ENCODE measurements around the gene CARNS1. TPM values are rescaled to one million over a fixed set of nuclear protein-coding genes. Genes with fewer than 3 reads are reported as not detected.

CARNS1 gene
- polyA plus RNA-seq, 1 donor = 4.7 TPM

GRCh38 chr11:67411785-67412152 is 3.7 kb upstream of the CARNS1 start:
- Histone ChIP-seq H3K36me3 (ENCODE audit: control insufficient read depth, insufficient read depth, low read length) (no peaks in the 10 kb centered on the region), H3K4me3 (ENCODE audit: low read length) (no peak overlapping the region), H3K9me3 (ENCODE audit: control insufficient read depth, low read depth, low read length) (no peaks in the 10 kb centered on the region), H3K4me1 (ENCODE audit: control insufficient read depth, insufficient read depth, low read length) (peaks cover 11% of the 10 kb centered on the region), H3K27ac (ENCODE audit: low read length) (no peak overlapping the region), H3K27me3 (ENCODE audit: control insufficient read depth, insufficient read depth, low read length) (peaks cover 41% of the 10 kb centered on the region)
- WGBS (ENCODE audit: insufficient coverage, low lambda C conversion rate) = no CpG with 5 or more reads among the region's 7 CpGs
- DNase-seq = no peak

GRCh38 chr11:67412495-67413179 is 2.8 kb upstream of the CARNS1 start:
- Histone ChIP-seq H3K27me3 (ENCODE audit: control insufficient read depth, insufficient read depth, low read length) (peaks cover 41% of the 10 kb centered on the region), H3K27ac (ENCODE audit: low read length) (no peak overlapping the region), H3K36me3 (ENCODE audit: control insufficient read depth, insufficient read depth, low read length) (no peaks in the 10 kb centered on the region), H3K4me3 (ENCODE audit: low read length) (no peak overlapping the region), H3K4me1 (ENCODE audit: control insufficient read depth, insufficient read depth, low read length) (peaks cover 11% of the 10 kb centered on the region), H3K9me3 (ENCODE audit: control insufficient read depth, low read depth, low read length) (peaks cover 4% of the 10 kb centered on the region)
- no peak for DNase-seq
- no CpG with 5 or more reads among the region's 9 CpGs for WGBS (ENCODE audit: insufficient coverage, low lambda C conversion rate)

- H3K9me3 ChIP-seq (ENCODE audit: control insufficient read depth, low read depth, low read length) = peaks cover 4% of the 10 kb centered on the region
- H3K27ac ChIP-seq (ENCODE audit: low read length) = no peak overlapping the region
- WGBS (ENCODE audit: insufficient coverage, low lambda C conversion rate) = 43% methylated on average over 1 of the region's 2 CpGs
- H3K4me3 ChIP-seq (ENCODE audit: low read length) = no peak overlapping the region
- no peaks in the 10 kb centered on the region for H3K36me3 ChIP-seq (ENCODE audit: control insufficient read depth, insufficient read depth, low read length)
- no peak for DNase-seq
- H3K4me1 ChIP-seq (ENCODE audit: control insufficient read depth, insufficient read depth, low read length) = peaks cover 11% of the 10 kb centered on the region
- peaks cover 38% of the 10 kb centered on the region for H3K27me3 ChIP-seq (ENCODE audit: control insufficient read depth, insufficient read depth, low read length)
Measured at GRCh38 chr11:67413266-67413849, 2.1 kb upstream of the CARNS1 start.

- Histone ChIP-seq H3K4me3 (ENCODE audit: low read length) (no peak overlapping the region), H3K36me3 (ENCODE audit: control insufficient read depth, insufficient read depth, low read length) (no peaks in the 10 kb centered on the region), H3K27ac (ENCODE audit: low read length) (no peak overlapping the region), H3K27me3 (ENCODE audit: control insufficient read depth, insufficient read depth, low read length) (peaks cover 19% of the 10 kb centered on the region), H3K9me3 (ENCODE audit: control insufficient read depth, low read depth, low read length) (peaks cover 4% of the 10 kb centered on the region), H3K4me1 (ENCODE audit: control insufficient read depth, insufficient read depth, low read length) (peaks cover 18% of the 10 kb centered on the region)
- WGBS (ENCODE audit: insufficient coverage, low lambda C conversion rate) = 60% methylated on average over 2 of the region's 21 CpGs
- no peak for DNase-seq
Measured at GRCh38 chr11:67416416-67417335, 1.2 kb downstream of the CARNS1 start.

- DNase-seq = no peak
- Histone ChIP-seq H3K9me3 (ENCODE audit: control insufficient read depth, low read depth, low read length) (peaks cover 4% of the 10 kb centered on the region), H3K36me3 (ENCODE audit: control insufficient read depth, insufficient read depth, low read length) (no peaks in the 10 kb centered on the region), H3K4me3 (ENCODE audit: low read length) (no peak overlapping the region), H3K27ac (ENCODE audit: low read length) (no peak overlapping the region), H3K4me1 (ENCODE audit: control insufficient read depth, insufficient read depth, low read length) (peaks cover 18% of the 10 kb centered on the region), H3K27me3 (ENCODE audit: control insufficient read depth, insufficient read depth, low read length) (peaks cover 16% of the 10 kb centered on the region)
- no CpG with 5 or more reads among the region's 12 CpGs for WGBS (ENCODE audit: insufficient coverage, low lambda C conversion rate)
Measured at GRCh38 chr11:67417425-67417824, 1.9 kb downstream of the CARNS1 start.

GRCh38 chr11:67418476-67419281 is 3.2 kb downstream of the CARNS1 start:
- no CpG with 5 or more reads among the region's 26 CpGs for WGBS (ENCODE audit: insufficient coverage, low lambda C conversion rate)
- H3K27ac ChIP-seq (ENCODE audit: low read length) = no peak overlapping the region
- peaks cover 21% of the 10 kb centered on the region for H3K4me1 ChIP-seq (ENCODE audit: control insufficient read depth, insufficient read depth, low read length)
- DNase-seq = no peak
- H3K9me3 ChIP-seq (ENCODE audit: control insufficient read depth, low read depth, low read length) = peaks cover 4% of the 10 kb centered on the region
- no peak overlapping the region for H3K4me3 ChIP-seq (ENCODE audit: low read length)
- peaks cover 16% of the 10 kb centered on the region for H3K27me3 ChIP-seq (ENCODE audit: control insufficient read depth, insufficient read depth, low read length)
- H3K36me3 ChIP-seq (ENCODE audit: control insufficient read depth, insufficient read depth, low read length) = no peaks in the 10 kb centered on the region

- H3K27me3 ChIP-seq (ENCODE audit: control insufficient read depth, insufficient read depth, low read length) = peaks cover 16% of the 10 kb centered on the region
- peaks cover 21% of the 10 kb centered on the region for H3K4me1 ChIP-seq (ENCODE audit: control insufficient read depth, insufficient read depth, low read length)
- peaks cover 4% of the 10 kb centered on the region for H3K9me3 ChIP-seq (ENCODE audit: control insufficient read depth, low read depth, low read length)
- no peak overlapping the region for H3K27ac ChIP-seq (ENCODE audit: low read length)
- no CpG with 5 or more reads among the region's 21 CpGs for WGBS (ENCODE audit: insufficient coverage, low lambda C conversion rate)
- no peaks in the 10 kb centered on the region for H3K36me3 ChIP-seq (ENCODE audit: control insufficient read depth, insufficient read depth, low read length)
- DNase-seq = no peak
- H3K4me3 ChIP-seq (ENCODE audit: low read length) = no peak overlapping the region
Measured at GRCh38 chr11:67419325-67420049, 4.0 kb downstream of the CARNS1 start.

- no peaks in the 10 kb centered on the region for H3K36me3 ChIP-seq (ENCODE audit: control insufficient read depth, insufficient read depth, low read length)
- peaks cover 4% of the 10 kb centered on the region for H3K9me3 ChIP-seq (ENCODE audit: control insufficient read depth, low read depth, low read length)
- H3K27ac ChIP-seq (ENCODE audit: low read length) = no peak overlapping the region
- no peak for DNase-seq
- WGBS (ENCODE audit: insufficient coverage, low lambda C conversion rate) = no CpG with 5 or more reads among the region's 15 CpGs
- peaks cover 9% of the 10 kb centered on the region for H3K27me3 ChIP-seq (ENCODE audit: control insufficient read depth, insufficient read depth, low read length)
- H3K4me3 ChIP-seq (ENCODE audit: low read length) = peak overlapping the region; percentile 26
- peaks cover 16% of the 10 kb centered on the region for H3K4me1 ChIP-seq (ENCODE audit: control insufficient read depth, insufficient read depth, low read length)
Measured at GRCh38 chr11:67420147-67420645, 4.7 kb downstream of the CARNS1 start.

- no CpG with 5 or more reads among the region's 97 CpGs for WGBS (ENCODE audit: insufficient coverage, low lambda C conversion rate)
- H3K27me3 ChIP-seq (ENCODE audit: control insufficient read depth, insufficient read depth, low read length) = peaks cover 6% of the 10 kb centered on the region
- no peaks in the 10 kb centered on the region for H3K36me3 ChIP-seq (ENCODE audit: control insufficient read depth, insufficient read depth, low read length)
- peaks cover 4% of the 10 kb centered on the region for H3K9me3 ChIP-seq (ENCODE audit: control insufficient read depth, low read depth, low read length)
- peak overlapping the region; percentile 26 for H3K4me3 ChIP-seq (ENCODE audit: low read length)
- peaks cover 14% of the 10 kb centered on the region for H3K4me1 ChIP-seq (ENCODE audit: control insufficient read depth, insufficient read depth, low read length)
- peak; percentile 95 to 96 for DNase-seq
- H3K27ac ChIP-seq (ENCODE audit: low read length) = no peak overlapping the region
Measured at GRCh38 chr11:67420646-67421429, 5.4 kb downstream of the CARNS1 start.

Data from large intestine (tissue), 3 donors.